Ovary (tissue), 9 donors: ENCODE results near the gene BLTP3B. TPM values are rescaled to one million over a fixed set of nuclear protein-coding genes. Genes with fewer than 3 reads are reported as not detected.

Experiments used
- DNase-seq, 5 donors: peaks; one replicate each; pipeline ENCODE4 v3.0.0-alpha.2; 2019 to 2020
- H3K27ac ChIP-seq, 2 donors: fragments of 200-600 bp; one replicate each; pipeline versions ENCODE4 v1.5.1 to v1.8.0; 2019 to 2022
- H3K27me3 ChIP-seq: fragments of 200-600 bp; one replicate; pipeline ENCODE4 v1.8.0; 2022
- H3K36me3 ChIP-seq: fragments of 200-600 bp; sonication (generic); one replicate; pipeline ENCODE4 v1.5.1; 2019
- H3K4me1 ChIP-seq: one replicate; pipeline ENCODE4 v1.8.1; 2013; ENCODE audit warnings: mild to moderate bottlenecking, moderate library complexity; ENCODE audit not compliant: insufficient read depth
- H3K4me3 ChIP-seq: fragments of 200-600 bp; sonication (generic); one replicate; pipeline ENCODE4 v1.5.1; 2017
- H3K9me3 ChIP-seq, 2 donors: fragments of 200-600 bp in 1 of 2; sonication (generic) in 1 of 2; one replicate each; pipeline versions ENCODE4 v1.5.1 to v1.8.1; 2013 to 2019; ENCODE audit warnings: mild to moderate bottlenecking in 1 of 2, moderate library complexity in 1 of 2
- EP300 ChIP-seq: sonication (generic); formaldehyde crosslinking; IDR thresholded peaks from one replicate; pipeline ENCODE4 v1.6.1; 2017; ENCODE audit warnings: antibody characterized with exemption
- POLR2A ChIP-seq: fragments of 450-650 bp; IDR thresholded peaks from one replicate; pipeline ENCODE4 v1.6.1; 2017; ENCODE audit warnings: antibody characterized with exemption, mild to moderate bottlenecking, moderate library complexity
- whole genome bisulfite sequencing, 3 donors: extraction: QIAGEN DNeasy Blood & Tissue Kit in 1 of 3; methylation state at CpG; one replicate each; pipeline versions ENCODE4 v1.1.5 to v1.1.7; 2013 to 2017; 5-methylcytosine and 5-hydroxymethylcytosine counted together
- intact Hi-C, 4 donors: fragments of 100-400 bp; cut with DNase I; formaldehyde crosslinking; loops; one replicate each; pipeline versions ENCODE4 v1.11.0 to v1.15.1; 2022 to 2023
- polyA plus RNA-seq, 2 donors: library from polyadenylated mRNA; stranded (reverse); fragments of 200-250 nt in 1 of 2; fragments of 350-450 nt in 1 of 2; fragmentation: Illumina TruSeq in 1 of 2; extraction: RNeasy Lipid Tissue Mini Kit (QIAGEN cat#74804) in 1 of 2; gene quantifications; one replicate each; pipeline ENCODE4 v1.2.3, GENCODE V29; 2013 to 2014
- total RNA-seq, 7 donors: library from RNA; depleted of rRNA in 2 of 7; stranded (reverse); fragments of >200 nt in 2 of 7; fragmentation: NEBNext Ultra II Directional in 3 of 7; extraction: Animal tissue kit (Norgen Biotek cat#: 25700) in 3 of 7; gene quantifications; one replicate each; pipeline versions ENCODE4 v1.1.0 to v1.2.4, GENCODE V29; 2016 to 2023
- TF ChIP-seq, protein P1 (sequence below), 3 donors: fragments of 450-650 bp in 2 of 3; fragments of 200-600 bp in 1 of 3; IDR thresholded peaks; one replicate each; pipeline versions ENCODE4 v1.5.1 to v1.8.0; 2016 to 2022; ENCODE audit warnings: antibody characterized with exemption in 3 of 3, mild to moderate bottlenecking in 1 of 3
- donor health status: DM: no; HTN: no; CAD: no; lungs with moderate emphysema.
- donor health status: DM: no; HTN: no; CAD: no.
- donor health status: Bipolar disorder and iron deficiency.
- donor health status: DM: yes; HTN: yes; CAD: no.
- donor health status: DM: no; HTN: no; CAD: no.
- donor health status: DM: yes; HTN: yes; CAD: no.

The BLTP3B gene
- total and polyA plus RNA-seq, 9 donors = 6.5 to 25.6 (median 20.9) TPM

DNA sequence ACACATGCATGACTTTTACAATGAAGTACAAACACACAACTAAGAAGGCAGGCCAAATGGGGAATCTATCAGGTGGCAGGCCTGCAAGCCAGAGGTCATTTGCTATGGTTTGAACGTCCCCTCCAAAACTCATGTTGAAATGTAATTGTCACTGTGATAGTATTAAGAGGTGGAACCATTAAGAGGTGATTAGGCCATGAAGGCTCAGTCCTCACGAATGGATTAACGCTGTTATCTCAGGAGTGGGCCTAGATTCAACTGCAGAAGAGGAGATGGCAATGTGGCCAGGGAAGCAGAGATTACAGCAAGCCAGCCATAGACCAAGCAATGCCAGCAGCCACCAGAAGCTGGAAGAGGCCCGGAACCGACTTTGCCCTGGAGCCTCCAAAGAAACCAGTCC lies 44.4 kb upstream of the BLTP3B start:
- H3K4me3 ChIP-seq = no peak overlapping the region
- WGBS, 3 donors = 92 to 97% (median 96%) methylated on average over 5 of the region's 5 CpGs
- H3K27me3 ChIP-seq = no peaks in the 10 kb centered on the region
- no peak for DNase-seq
- intact Hi-C loops = no loop called here
- H3K9me3 ChIP-seq = no peaks in the 10 kb centered on the region
- H3K36me3 ChIP-seq = no peaks in the 10 kb centered on the region
- H3K27ac ChIP-seq = no peak overlapping the region
- no peak for TF ChIP-seq POLR2A
- TF ChIP-seq, protein P1, sequence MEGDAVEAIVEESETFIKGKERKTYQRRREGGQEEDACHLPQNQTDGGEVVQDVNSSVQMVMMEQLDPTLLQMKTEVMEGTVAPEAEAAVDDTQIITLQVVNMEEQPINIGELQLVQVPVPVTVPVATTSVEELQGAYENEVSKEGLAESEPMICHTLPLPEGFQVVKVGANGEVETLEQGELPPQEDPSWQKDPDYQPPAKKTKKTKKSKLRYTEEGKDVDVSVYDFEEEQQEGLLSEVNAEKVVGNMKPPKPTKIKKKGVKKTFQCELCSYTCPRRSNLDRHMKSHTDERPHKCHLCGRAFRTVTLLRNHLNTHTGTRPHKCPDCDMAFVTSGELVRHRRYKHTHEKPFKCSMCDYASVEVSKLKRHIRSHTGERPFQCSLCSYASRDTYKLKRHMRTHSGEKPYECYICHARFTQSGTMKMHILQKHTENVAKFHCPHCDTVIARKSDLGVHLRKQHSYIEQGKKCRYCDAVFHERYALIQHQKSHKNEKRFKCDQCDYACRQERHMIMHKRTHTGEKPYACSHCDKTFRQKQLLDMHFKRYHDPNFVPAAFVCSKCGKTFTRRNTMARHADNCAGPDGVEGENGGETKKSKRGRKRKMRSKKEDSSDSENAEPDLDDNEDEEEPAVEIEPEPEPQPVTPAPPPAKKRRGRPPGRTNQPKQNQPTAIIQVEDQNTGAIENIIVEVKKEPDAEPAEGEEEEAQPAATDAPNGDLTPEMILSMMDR (IDR thresholded peaks at IDR 0.05) = no peak
- no peak for TF ChIP-seq EP300
- H3K4me1 ChIP-seq = peaks cover 2% of the 10 kb centered on the region

DNA sequence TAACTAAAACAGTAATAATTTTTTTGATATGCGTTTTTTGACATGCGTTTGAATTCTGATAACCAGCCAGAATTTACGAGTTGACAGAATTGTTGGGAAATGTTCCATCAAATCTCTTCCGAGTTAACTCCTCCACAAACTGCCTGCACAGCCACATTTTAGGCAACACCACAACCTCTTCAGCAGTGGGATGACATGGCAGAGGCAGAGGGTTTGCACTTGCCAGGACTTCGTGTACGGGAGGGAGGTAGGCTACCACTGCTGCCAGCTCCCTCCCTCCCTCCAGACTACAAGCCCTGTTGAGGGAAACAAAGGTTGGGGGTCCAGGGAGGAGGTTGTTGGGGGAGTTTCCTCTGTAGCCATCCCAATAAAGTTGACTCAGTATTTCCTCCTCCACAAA lies 43.4 kb upstream of the BLTP3B start:
- Histone ChIP-seq H3K9me3 (no peaks in the 10 kb centered on the region), H3K4me1 (peaks cover 2% of the 10 kb centered on the region), H3K36me3 (no peaks in the 10 kb centered on the region), H3K27ac (peak overlapping the region in 1 of 2 donors; percentile 64), H3K27me3 (no peaks in the 10 kb centered on the region), H3K4me3 (no peak overlapping the region)
- no peak for DNase-seq
- intact Hi-C loops = no loop called here
- TF ChIP-seq EP300 (no peak), POLR2A (no peak)
- TF ChIP-seq, protein P1 (IDR thresholded peaks at IDR 0.05) = no peak
- WGBS, 3 donors = 1 to 17% (median 3%) methylated on average over 6 of the region's 6 CpGs

DNA sequence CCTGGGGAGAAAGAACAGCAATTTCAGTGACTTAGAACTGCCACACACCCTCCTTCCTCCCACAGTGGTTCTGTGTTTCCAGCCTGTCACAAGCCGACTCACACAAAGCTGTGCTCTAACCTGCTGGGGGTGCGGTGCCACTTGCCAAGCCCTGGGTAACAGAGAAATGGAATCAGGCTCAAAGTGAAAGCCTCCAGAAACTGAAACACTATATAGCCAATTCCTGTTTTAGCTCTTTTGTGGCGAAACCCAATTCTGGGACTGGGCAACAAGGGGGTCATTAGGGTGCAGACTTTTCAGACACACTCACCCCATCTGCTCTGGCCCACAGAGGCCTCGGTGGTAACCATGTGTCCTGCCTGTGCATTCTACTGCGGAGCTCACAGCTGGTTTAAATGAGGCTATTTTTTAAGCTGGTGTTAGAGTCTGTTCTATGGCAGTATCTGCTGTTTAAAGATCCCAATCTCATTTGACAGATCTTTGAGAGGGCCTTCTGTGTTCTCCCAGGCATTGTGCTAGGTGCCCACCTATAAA lies 42.8 kb upstream of the BLTP3B start:
- peak overlapping the region in 1 of 2 donors; percentile 64 for H3K27ac ChIP-seq
- H3K4me3 ChIP-seq = no peak overlapping the region

DNA sequence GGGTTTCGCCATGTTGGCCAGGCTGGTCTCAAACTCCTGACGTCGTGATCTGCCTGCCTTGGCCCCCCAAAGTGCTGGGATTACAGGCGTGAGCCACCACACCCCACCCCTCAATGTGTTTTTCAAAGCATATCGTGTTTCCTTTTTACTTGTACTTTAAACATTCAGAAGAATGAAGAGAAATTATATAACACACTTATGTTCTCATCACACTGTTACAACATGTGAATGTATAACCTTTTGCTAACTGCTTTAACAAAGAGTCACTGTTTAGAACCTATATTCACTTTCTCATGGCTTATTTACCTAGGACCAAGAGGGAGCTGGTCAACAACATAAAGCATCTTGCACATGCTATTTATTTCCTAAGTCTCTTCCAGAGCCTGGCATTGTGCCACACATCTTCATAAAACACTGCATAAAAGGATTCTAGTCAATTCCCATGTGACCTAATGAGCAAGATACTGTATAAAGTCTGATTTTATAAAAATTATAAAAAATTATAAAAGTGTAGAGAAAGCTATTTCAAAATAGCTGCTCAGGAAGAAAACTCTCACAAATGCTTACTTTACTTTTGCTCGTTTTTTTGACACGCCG lies 42.0 kb upstream of the BLTP3B start:
- no peak for DNase-seq
- WGBS, 3 donors = 80 to 89% (median 88%) methylated on average over 8 of the region's 8 CpGs
- TF ChIP-seq POLR2A = no peak
- TF ChIP-seq, protein P1 (IDR thresholded peaks at IDR 0.05) = no peak
- no peak for TF ChIP-seq EP300
- Histone ChIP-seq H3K4me1 (peaks cover 2% of the 10 kb centered on the region), H3K36me3 (no peaks in the 10 kb centered on the region), H3K9me3 (no peaks in the 10 kb centered on the region), H3K4me3 (no peak overlapping the region), H3K27ac (peak overlapping the region in 1 of 2 donors; percentile 64), H3K27me3 (no peaks in the 10 kb centered on the region)
- intact Hi-C loops = no loop called here

More for the DNA sequence above, 42.8 kb upstream of the BLTP3B start:
- peaks cover 2% of the 10 kb centered on the region for H3K4me1 ChIP-seq
- no peaks in the 10 kb centered on the region for H3K27me3 ChIP-seq
- no peaks in the 10 kb centered on the region for H3K9me3 ChIP-seq
- TF ChIP-seq POLR2A = no peak
- TF ChIP-seq, protein P1 (IDR thresholded peaks at IDR 0.05) = no peak
- TF ChIP-seq EP300 = no peak
- DNase-seq = peak in 1 of 5 donors; percentile 24
- whole genome bisulfite sequencing, 3 donors = 29 to 32% (median 32%) methylated on average over 5 of the region's 5 CpGs
- intact Hi-C loops = no loop called here
- no peaks in the 10 kb centered on the region for H3K36me3 ChIP-seq
